Measurements from ENCODE around the gene FAM89B. TPM values are rescaled to one million over a fixed set of nuclear protein-coding genes. Genes with fewer than 3 reads are reported as not detected.

The FAM89B gene
- total RNA-seq, 1 donor = 31.5 TPM

- H3K36me3 ChIP-seq (ENCODE audit: insufficient read depth, low read length) = peaks cover 33% of the 10 kb centered on the region
- DNase-seq (ENCODE audit: insufficient read length, low spot score, missing footprints) = peak; percentile 98
- H3K4me2 ChIP-seq (ENCODE audit: insufficient read depth, low read length) = peak within 1 kb of the TSS; percentile 83
- peaks cover 43% of the 10 kb centered on the region for H3K79me2 ChIP-seq (ENCODE audit: insufficient read depth, low read length)
- peak within 1 kb of the TSS; percentile 95 for H3K4me3 ChIP-seq (ENCODE audit: insufficient read depth, low read length)
- no peaks in the 10 kb centered on the region for H3K27me3 ChIP-seq (ENCODE audit: insufficient read depth, low read length)
- H3K4me1 ChIP-seq (ENCODE audit: insufficient read depth, low read length) = peaks cover 16% of the 10 kb centered on the region
- peak within 1 kb of the TSS; percentile 83 for H2AFZ ChIP-seq (ENCODE audit: low read length)
- H4K20me1 ChIP-seq (ENCODE audit: insufficient read depth, low read length) = peaks cover 37% of the 10 kb centered on the region
- no peaks in the 10 kb centered on the region for H3K9me3 ChIP-seq (ENCODE audit: low read depth, low read length)
- peak within 1 kb of the TSS; percentile 75 for H3K27ac ChIP-seq (ENCODE audit: low read depth, low read length)
- no peak for TF ChIP-seq CTCF (IDR thresholded peaks at IDR 0.05; ENCODE audit: extremely low read depth, low read depth, low read length)
Measured at GRCh38 chr11:65524741-65525545, 47.4 kb upstream of the FAM89B start, which contains the start of gene SCYL1. SCYL1 (plus strand) TSS chr11:65525083; CDS start chr11:65525154, 71 bp downstream.

GRCh38 chr11:65525546-65526480 lies 46.5 kb upstream of the FAM89B start:
- H3K9me3 ChIP-seq (ENCODE audit: low read depth, low read length) = no peaks in the 10 kb centered on the region
- peak overlapping the region; percentile 75 for H3K27ac ChIP-seq (ENCODE audit: low read depth, low read length)
- no peaks in the 10 kb centered on the region for H3K27me3 ChIP-seq (ENCODE audit: insufficient read depth, low read length)
- H3K79me2 ChIP-seq (ENCODE audit: insufficient read depth, low read length) = peaks cover 51% of the 10 kb centered on the region
- H3K4me3 ChIP-seq (ENCODE audit: insufficient read depth, low read length) = peak overlapping the region; percentile 95
- peaks cover 16% of the 10 kb centered on the region for H3K4me1 ChIP-seq (ENCODE audit: insufficient read depth, low read length)
- peak overlapping the region; percentile 83 for H3K4me2 ChIP-seq (ENCODE audit: insufficient read depth, low read length)
- peaks cover 45% of the 10 kb centered on the region for H4K20me1 ChIP-seq (ENCODE audit: insufficient read depth, low read length)
- H2AFZ ChIP-seq (ENCODE audit: low read length) = no peak overlapping the region
- DNase-seq (ENCODE audit: insufficient read length, low spot score, missing footprints) = peak; percentile 58
- peaks cover 41% of the 10 kb centered on the region for H3K36me3 ChIP-seq (ENCODE audit: insufficient read depth, low read length)
- TF ChIP-seq CTCF (IDR thresholded peaks at IDR 0.05; ENCODE audit: extremely low read depth, low read depth, low read length) = no peak

- peak overlapping the region; percentile 83 for H3K4me2 ChIP-seq (ENCODE audit: insufficient read depth, low read length)
- H3K4me3 ChIP-seq (ENCODE audit: insufficient read depth, low read length) = peak overlapping the region; percentile 95
- DNase-seq (ENCODE audit: insufficient read length, low spot score, missing footprints) = peak; percentile 30
- H3K79me2 ChIP-seq (ENCODE audit: insufficient read depth, low read length) = peaks cover 53% of the 10 kb centered on the region
- no peaks in the 10 kb centered on the region for H3K27me3 ChIP-seq (ENCODE audit: insufficient read depth, low read length)
- H3K4me1 ChIP-seq (ENCODE audit: insufficient read depth, low read length) = peaks cover 16% of the 10 kb centered on the region
- TF ChIP-seq CTCF (IDR thresholded peaks at IDR 0.05; ENCODE audit: extremely low read depth, low read depth, low read length) = no peak
- H3K27ac ChIP-seq (ENCODE audit: low read depth, low read length) = peak overlapping the region; percentile 75
- no peak overlapping the region for H2AFZ ChIP-seq (ENCODE audit: low read length)
- H4K20me1 ChIP-seq (ENCODE audit: insufficient read depth, low read length) = peaks cover 51% of the 10 kb centered on the region
- H3K9me3 ChIP-seq (ENCODE audit: low read depth, low read length) = no peaks in the 10 kb centered on the region
- H3K36me3 ChIP-seq (ENCODE audit: insufficient read depth, low read length) = peaks cover 51% of the 10 kb centered on the region
Measured at GRCh38 chr11:65526744-65527143, 45.6 kb upstream of the FAM89B start.
